ENCODE results near the gene TMED9. TPM values are rescaled to one million over a fixed set of nuclear protein-coding genes. Genes with fewer than 3 reads are reported as not detected.

TMED9 gene
- total and polyA plus RNA-seq, 4 donors: 76.4 to 325 (median 182) TPM

- H3K27ac ChIP-seq (ENCODE audit: low read depth in 1 of 2, low read length in 1 of 2): no peak overlapping the region
- 81 to 91% methylated on average over 2 of the region's 2 CpGs for WGBS, 2 donors
- no peaks in the 10 kb centered on the region for H3K27me3 ChIP-seq (ENCODE audit: control insufficient read depth in 3 of 3, insufficient read depth in 3 of 3, low read length in 2 of 3)
- H3K4me1 ChIP-seq (ENCODE audit: control insufficient read depth in 5 of 5, insufficient read depth in 5 of 5, low read length in 5 of 5): peaks cover 0 to 15% (median 7%) of the 10 kb centered on the region in 5 donors
- H3K4me3 ChIP-seq: no peak overlapping the region
- no peaks in the 10 kb centered on the region for H3K9me3 ChIP-seq (ENCODE audit: control insufficient read depth in 4 of 4, insufficient read depth in 3 of 4, low read length in 3 of 4)
- DNase-seq (no peak), ATAC-seq (ENCODE audit: insufficient read depth, low FRiP score) (no peak)
- H3K36me3 ChIP-seq (ENCODE audit: control insufficient read depth in 4 of 4, insufficient read depth in 4 of 4, low read length in 4 of 4): peaks cover 3 to 32% (median 20%) of the 10 kb centered on the region in 4 donors
- no peak for TF ChIP-seq CTCF (IDR thresholded peaks at IDR 0.05; ENCODE audit: control extremely low read depth, extremely low read depth)
- no peak overlapping the region for H3K9ac ChIP-seq (ENCODE audit: insufficient read depth in 1 of 2, low read length in 2 of 2)
Measured at GRCh38 chr5:177596775-177597238, 4.8 kb downstream of the TMED9 start.

GRCh38 chr5:177598477-177598876, 6.5 kb downstream of the TMED9 start:
- WGBS, 2 donors: 26 to 35% methylated on average over 5 of the region's 5 CpGs

DNA sequence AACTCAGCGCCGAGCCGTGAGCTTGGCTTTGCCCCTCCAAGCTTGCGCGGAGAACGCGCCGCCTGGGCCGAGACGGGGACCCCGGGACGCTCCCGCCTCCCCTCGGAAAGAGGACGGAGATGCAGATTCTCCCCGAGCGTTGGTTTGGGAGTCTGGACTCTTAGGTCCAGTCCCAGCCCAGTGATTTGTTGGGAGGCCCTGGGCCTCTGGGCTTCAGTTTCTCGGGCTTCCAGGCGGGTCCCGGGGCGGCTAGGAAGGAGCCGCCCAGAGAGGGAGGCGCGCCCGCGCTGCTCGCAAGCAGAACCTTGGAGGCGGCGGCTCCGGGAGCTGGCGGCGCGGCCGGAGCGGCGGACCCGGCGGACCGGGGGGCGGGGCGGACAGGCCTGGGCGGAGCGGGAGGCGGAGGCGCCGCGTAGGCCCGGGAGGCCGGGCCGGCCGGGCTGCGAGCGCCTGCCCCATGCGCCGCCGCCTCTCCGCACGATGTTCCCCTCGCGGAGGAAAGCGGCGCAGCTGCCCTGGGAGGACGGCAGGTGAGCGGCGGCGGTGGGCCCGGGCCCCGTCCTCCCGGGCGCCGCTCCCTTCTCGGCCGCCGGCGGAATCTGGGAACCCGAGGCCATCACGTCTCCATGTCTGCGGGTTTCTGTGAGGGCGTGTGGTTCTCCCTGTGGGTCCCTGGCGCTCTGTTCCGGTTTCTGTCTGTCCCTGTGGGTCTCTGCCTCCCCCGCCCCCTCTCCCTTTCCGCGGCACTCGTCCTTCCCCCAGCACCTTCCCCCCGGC, 7.9 kb downstream of the TMED9 start, which contains the start of gene B4GALT7:
B4GALT7 (plus strand) TSS at position 402 of the 777 bp plus-strand sequence; CDS start at position 481, 79 bp downstream.
- Histone ChIP-seq H3K27me3 (ENCODE audit: control insufficient read depth in 3 of 3, insufficient read depth in 3 of 3, low read length in 2 of 3) (no peaks in the 10 kb centered on the region), H3K4me1 (ENCODE audit: control insufficient read depth in 5 of 5, insufficient read depth in 5 of 5, low read length in 5 of 5) (peaks cover 0 to 9% (median 4%) of the 10 kb centered on the region in 5 donors), H3K27ac (ENCODE audit: low read depth in 1 of 2, low read length in 1 of 2) (peak within 1 kb of the TSS; percentile 89 to 93), H3K36me3 (ENCODE audit: control insufficient read depth in 4 of 4, insufficient read depth in 4 of 4, low read length in 4 of 4) (peaks cover 0 to 17% (median 5%) of the 10 kb centered on the region in 4 donors), H3K4me3 (peak within 1 kb of the TSS; percentile 81), H3K9ac (ENCODE audit: insufficient read depth in 1 of 2, low read length in 2 of 2) (peak within 1 kb of the TSS; percentile 52 to 53), H3K9me3 (ENCODE audit: control insufficient read depth in 4 of 4, insufficient read depth in 3 of 4, low read length in 3 of 4) (no peaks in the 10 kb centered on the region)
- 0 to 1% methylated on average over 49 to 86 of the region's 86 CpGs for WGBS, 2 donors
- TF ChIP-seq CTCF (IDR thresholded peaks at IDR 0.05; ENCODE audit: control extremely low read depth, extremely low read depth): no peak
- DNase-seq: peak; percentile 85 to 87 (median 86)
- peak; percentile 99 for ATAC-seq (ENCODE audit: insufficient read depth, low FRiP score)

More at GRCh38 chr5:177598477-177598876, 6.5 kb downstream of the TMED9 start:
- DNase-seq (no peak), ATAC-seq (ENCODE audit: insufficient read depth, low FRiP score) (no peak)
- H3K27ac ChIP-seq (ENCODE audit: low read depth in 1 of 2, low read length in 1 of 2): no peak overlapping the region
- no peaks in the 10 kb centered on the region for H3K27me3 ChIP-seq (ENCODE audit: control insufficient read depth in 3 of 3, insufficient read depth in 3 of 3, low read length in 2 of 3)
- no peak for TF ChIP-seq CTCF (IDR thresholded peaks at IDR 0.05; ENCODE audit: control extremely low read depth, extremely low read depth)
- no peak overlapping the region for H3K4me3 ChIP-seq
- peaks cover 3 to 29% (median 18%) of the 10 kb centered on the region in 4 donors for H3K36me3 ChIP-seq (ENCODE audit: control insufficient read depth in 4 of 4, insufficient read depth in 4 of 4, low read length in 4 of 4)
- no peak overlapping the region for H3K9ac ChIP-seq (ENCODE audit: insufficient read depth in 1 of 2, low read length in 2 of 2)
- no peaks in the 10 kb centered on the region for H3K9me3 ChIP-seq (ENCODE audit: control insufficient read depth in 4 of 4, insufficient read depth in 3 of 4, low read length in 3 of 4)
- peaks cover 0 to 9% (median 5%) of the 10 kb centered on the region in 5 donors for H3K4me1 ChIP-seq (ENCODE audit: control insufficient read depth in 5 of 5, insufficient read depth in 5 of 5, low read length in 5 of 5)
